Medulla oblongata (tissue), 1 donor: ENCODE data around the gene DENND4B.

Source experiments
- DNase-seq: peaks from one replicate; pipeline ENCODE4 v3.0.0-alpha.2; 2015; ENCODE audit errors: extremely low spot score

Gene DENND4B

DNA sequence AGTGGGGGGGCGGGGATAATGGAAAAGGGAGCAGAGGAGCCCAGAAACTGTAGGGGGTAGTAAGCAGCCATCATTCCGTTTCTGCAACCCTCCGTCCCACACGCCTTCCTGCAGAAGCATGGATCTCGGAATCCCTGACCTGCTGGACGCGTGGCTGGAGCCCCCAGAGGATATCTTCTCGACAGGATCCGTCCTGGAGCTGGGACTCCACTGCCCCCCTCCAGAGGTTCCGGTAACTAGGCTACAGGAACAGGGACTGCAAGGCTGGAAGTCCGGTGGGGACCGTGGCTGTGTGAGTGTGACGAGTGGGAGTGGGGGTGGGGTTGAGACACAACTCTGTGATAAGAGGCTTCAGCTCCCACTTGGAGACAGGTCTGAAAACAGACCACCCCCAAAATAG is 21.9 kb upstream of the DENND4B start:
- no peak for DNase-seq

- no peak for DNase-seq
Measured at GRCh38 chr1:153968000-153968363, 21.5 kb upstream of the DENND4B start.

DNA sequence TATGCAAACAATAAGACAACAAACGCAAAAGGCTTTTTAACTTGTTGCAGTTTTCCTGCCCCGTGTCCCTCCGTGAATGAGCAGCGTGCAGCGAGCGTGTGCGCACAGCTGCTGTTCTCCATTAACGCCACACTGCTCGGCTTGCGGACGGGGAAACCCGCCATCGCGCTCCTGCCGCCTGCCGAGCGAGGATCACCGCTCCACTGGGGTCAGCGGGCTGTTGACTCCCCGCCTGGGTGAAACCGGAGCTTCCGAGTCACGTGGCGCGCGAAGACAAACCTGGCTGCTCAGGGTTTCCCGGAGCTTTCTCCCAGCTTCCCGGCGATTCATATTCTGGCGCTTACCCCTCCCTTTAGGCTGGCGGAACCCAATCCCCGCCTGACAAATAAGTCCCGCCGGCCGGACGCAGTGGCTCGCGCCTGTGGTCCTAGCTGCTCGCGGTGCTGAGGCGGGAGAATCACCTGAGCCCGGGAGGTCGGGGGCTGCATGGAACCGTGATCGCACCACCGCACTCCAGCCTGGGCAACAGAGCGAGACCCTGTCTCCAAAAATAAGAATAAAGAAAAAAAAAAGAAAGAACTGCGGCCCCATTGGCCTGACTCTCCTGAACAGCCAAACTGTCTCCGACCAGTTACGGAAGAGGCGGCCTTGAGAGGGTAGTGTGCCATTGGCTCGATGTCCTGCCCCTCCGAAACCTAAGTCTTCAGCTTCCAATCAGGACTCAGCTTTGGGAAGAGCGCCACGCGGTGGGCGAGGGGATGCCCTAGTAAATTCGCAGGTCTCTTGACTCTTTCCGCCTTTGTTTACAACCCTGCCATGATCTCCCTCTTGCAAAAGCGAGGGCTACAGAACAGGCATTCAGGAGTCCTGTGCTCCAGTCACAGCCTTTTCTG is 20.8 kb upstream of the DENND4B start, which contains the start of gene CREB3L4:
Gene CREB3L4, plus strand, starts transcription at position 796 of the 893 bp plus-strand sequence. CDS start 624 bp downstream, outside the sequence.
- peak; percentile 99 for DNase-seq

GRCh38 chr1:153963850-153964331 is 17.4 kb upstream of the DENND4B start:
- no peak for DNase-seq

DNA sequence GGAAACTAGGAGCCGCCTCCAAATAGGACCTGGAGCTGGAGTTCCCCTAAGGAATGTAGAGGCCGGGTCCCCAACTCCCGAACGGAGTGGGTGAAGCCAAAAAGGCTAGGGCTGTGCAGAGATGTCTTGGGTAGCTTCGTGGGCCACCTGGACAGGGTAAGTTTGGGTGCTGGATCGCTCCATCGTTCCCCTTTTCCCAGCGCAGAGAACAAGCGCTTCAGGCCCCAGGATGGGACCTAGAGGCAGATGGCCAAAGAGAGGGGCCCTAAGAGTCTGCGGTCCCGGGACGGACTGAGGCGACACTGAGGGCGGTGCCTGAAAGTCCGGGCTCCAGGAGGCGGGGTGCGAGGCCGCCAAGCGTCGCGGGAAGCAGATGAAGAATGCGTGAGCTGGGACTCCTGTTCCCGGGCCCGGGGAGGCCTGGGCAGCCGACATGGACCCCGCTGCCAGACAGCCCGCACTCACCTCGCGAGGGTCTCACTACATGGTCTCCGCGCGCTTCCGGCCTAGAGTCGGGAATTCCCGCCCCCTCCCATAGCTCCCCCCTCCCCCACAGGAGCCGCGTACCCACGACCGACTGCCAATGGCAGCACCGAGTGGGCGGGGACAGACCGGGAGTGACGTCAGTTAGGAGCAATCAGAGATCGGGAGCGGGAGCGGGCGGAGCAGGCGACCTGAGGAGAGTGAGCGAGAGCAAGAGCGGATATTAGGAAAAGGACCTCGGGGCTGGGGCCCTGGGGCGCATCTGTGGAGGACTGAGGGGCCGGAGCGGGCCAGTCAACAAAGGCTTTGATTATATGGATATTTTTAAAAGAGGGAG is 16.7 kb upstream of the DENND4B start, which contains the start of gene SLC39A1:
Gene SLC39A1, minus strand, starts transcription at position 508 of the 820 bp plus-strand sequence. CDS start 822 bp downstream, outside the sequence.
- peak; percentile 99 for DNase-seq

DNA sequence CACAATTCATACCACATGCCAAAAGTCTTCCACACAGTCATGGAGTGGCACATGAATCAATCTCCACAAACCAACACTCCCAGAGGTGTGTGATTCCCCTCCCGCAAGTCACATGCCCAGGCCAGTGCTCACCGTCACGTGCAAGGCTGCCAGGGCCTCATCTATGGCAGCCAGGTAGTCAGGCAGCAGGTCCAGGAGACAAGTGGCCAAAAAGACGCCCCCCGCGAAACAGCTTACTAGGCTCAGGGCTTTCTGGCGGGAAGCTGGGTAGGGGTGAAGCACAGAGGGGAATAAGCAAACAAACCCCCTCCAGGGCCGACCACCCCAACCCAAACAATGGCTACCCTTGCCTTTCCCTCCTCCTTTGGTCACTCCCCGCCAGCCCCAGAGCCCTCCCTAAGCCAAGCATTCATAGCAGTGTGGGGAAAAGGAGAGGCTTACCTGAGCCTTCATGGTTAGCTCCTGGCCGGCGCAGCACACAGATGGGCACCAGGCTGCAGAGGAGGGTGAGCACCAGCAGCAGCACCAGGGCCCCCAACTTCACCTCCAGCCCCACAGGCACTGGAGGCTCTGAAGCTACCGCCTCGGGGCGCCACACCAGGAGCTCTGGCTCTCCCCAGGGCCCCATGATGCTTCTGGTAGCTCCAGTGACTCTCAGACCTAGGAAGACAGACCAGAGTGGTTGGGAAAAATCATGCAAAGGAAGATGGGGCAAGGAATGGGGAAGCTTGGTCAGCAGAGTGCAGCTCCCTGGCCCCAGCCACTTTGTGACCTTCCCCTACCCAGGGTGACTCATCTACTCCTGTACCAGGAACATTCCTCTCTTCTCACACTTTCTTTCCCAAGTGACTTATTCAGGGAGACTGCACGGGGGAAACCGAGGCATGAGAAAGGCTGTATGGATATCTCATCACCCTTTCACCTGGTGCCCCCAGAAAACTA is 15.8 kb upstream of the DENND4B start:
- no peak for DNase-seq

GRCh38 chr1:153961421-153961820 is 14.9 kb upstream of the DENND4B start:
- no peak for DNase-seq

GRCh38 chr1:153960206-153960605 is 13.7 kb upstream of the DENND4B start:
- no peak for DNase-seq

GRCh38 chr1:153959454-153959853 is 12.9 kb upstream of the DENND4B start:
- DNase-seq, result no peak

GRCh38 chr1:153958961-153959260 is 12.4 kb upstream of the DENND4B start:
- no peak for DNase-seq

- DNase-seq, result peak; percentile 99
Measured at GRCh38 chr1:153958111-153958960, 11.8 kb upstream of the DENND4B start, which contains the start of gene CRTC2. TSS of gene CRTC2 (minus strand) at chr1:153958612. CDS start at chr1:153958497, 115 bp downstream.

DNA sequence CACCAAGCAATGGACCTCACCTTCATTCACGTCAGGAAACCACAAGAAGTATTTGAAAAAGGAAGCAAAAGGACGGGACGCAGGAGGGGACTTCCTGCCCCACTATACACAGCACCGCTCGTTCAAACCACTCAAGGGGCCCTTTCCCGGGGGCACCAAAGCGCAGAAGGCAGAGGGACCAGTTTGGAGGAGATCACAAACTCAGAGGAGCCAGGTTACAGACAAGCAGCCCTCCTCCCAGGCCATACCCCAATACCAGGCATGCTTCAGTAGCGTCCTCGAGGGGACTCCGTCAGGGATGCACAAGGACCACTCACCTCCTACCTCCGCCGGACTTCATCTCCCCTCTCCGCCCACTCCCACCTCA is 11.2 kb upstream of the DENND4B start:
- no peak for DNase-seq

DNA sequence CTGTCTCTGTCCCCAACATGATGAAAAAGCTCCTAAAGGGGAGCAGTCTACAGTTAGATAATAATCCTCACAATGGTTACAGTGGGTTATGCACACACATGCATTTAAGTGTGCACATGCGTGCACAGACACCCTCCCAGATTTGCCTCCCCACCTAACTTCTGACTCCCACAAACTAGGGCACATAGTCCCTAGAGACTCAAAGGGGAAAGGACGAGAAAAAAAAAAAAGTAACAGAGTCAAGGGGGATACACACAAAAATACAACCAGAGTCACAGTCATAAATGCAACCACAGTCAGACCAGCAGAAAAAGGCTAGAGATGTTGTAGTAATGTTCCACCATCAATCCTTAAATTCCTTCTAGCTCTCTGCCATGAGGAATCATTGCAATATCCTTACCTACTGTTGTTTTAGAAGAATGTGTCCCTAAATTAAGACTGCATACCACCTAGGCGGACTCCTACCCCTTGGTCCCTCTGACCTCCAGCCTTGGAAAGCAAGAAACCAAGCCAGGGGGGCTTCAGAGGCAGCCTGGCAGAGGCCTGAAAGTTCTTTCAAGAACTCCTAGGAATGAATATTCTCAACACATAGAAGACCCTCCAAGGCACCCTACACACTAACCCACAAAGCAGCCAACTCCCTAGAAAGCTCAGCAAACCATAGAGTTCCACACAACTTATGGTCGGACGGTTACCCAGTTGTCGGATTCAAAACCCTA is 10.6 kb upstream of the DENND4B start:
- DNase-seq, result no peak

- DNase-seq, result no peak
Measured at GRCh38 chr1:153954826-153955225, 8.3 kb upstream of the DENND4B start.

- no peak for DNase-seq
Measured at GRCh38 chr1:153953859-153954365, 7.4 kb upstream of the DENND4B start.

DNA sequence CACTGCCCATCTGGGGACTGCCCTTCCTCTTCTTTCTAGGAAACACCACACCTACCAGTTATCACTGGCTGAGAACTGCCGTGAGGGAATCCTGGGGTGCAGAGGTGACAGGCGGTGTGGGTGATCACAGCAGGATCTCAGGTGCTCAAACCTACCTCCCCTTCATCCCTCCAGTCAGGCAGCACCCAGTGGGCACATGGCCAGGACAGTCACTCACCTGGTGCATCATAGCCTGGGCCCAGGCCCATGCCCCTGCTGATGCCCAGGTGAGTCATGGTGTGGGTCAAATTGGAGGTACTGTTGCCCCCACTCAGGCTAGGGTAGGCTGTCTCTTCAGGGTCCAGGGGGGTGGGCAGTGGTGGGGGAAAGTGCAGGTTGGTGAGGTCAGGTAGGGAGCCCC is 5.3 kb upstream of the DENND4B start:
- no peak for DNase-seq

- no peak for DNase-seq
Measured at GRCh38 chr1:153951183-153951582, 4.7 kb upstream of the DENND4B start.

GRCh38 chr1:153945795-153946621 is 510 bp downstream of the DENND4B start:
- DNase-seq, result peak; percentile 87
